Measurements from ENCODE around the gene CRX. TPM values are rescaled to one million over a fixed set of nuclear protein-coding genes. Genes with fewer than 3 reads are reported as not detected.

The CRX gene
- total RNA-seq, 1 experiment from 2014 or later = not detected

DNA sequence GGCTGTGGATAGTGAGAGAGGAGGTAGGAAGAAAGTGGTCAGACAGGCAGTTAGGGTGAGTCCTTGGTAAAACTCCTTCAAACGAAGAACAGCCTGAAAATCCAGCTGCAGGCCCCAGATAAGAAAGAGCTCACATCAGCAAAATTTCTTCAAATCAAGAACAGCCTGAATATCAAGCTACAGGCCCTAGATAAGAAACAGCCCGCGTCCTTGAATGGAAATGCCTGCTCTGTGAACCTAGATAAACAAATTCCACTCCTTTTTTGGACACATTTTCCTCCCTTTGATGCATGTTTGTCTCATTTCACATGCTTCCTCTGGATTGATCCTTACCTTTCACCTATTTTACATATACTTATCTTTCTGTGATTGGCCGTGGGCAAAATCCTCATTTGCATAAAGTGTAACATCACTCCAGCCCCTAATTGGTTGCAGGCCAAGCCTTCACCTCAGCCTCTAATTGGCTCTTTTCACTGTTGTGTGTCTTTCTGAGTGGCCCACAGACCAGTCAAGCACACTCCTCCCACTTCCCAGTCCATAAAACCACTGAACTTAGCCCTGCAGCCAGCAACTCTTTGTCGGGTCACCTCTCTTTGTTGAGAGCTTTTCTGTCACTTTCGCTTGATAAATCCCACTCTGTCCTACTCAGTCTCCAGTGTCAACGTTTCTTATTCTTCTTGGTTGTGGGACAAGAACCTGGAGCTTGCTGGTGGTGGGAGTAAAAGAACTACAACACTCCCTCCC is 70.4 kb downstream of the CRX start:
- POLR2A ChIA-PET (ENCODE audit: unreplicated experiment) = no interaction called here

More for the DNA sequence above, 70.4 kb downstream of the CRX start:
- Histone ChIP-seq H3K27ac (no peak overlapping the region), H3K9me2 (ENCODE audit: insufficient read depth) (no peaks in the 10 kb centered on the region), H3K4me1 (replicated peaks; ENCODE audit: insufficient read depth) (no peaks in the 10 kb centered on the region), H3K4me2 (no peak overlapping the region), H3F3A (ENCODE audit: insufficient read depth, low read depth) (no peaks in the 10 kb centered on the region; the same call in 1 of the 2 replicates), H3K4me3 (no peak overlapping the region), H3K9me3 (ENCODE audit: insufficient read depth, low read depth) (peaks cover 8% of the 10 kb centered on the region; the same call in 1 of the 2 replicates), H2AFZ (no peak overlapping the region), H4K20me1 (ENCODE audit: insufficient read depth) (no peaks in the 10 kb centered on the region), H3K79me2 (ENCODE audit: low read depth) (no peaks in the 10 kb centered on the region), H3K27me3 (ENCODE audit: insufficient read depth, low read depth) (peaks cover 62% of the 10 kb centered on the region), H3K36me3 (ENCODE audit: low read depth) (no peaks in the 10 kb centered on the region)
- CTCF ChIA-PET = interaction anchor here (0.6 kb wide), 1 partner anchor 137 kb away, joined by 4 read pairs; no protein-coding TSS in a partner anchor
- intact Hi-C loops (cut with micrococcal nuclease; ENCODE audit: unreplicated experiment) = no loop called here
- no TSS peak for BruUV-seq (replicated peaks)
- no peak for TF ChIP-seq EZH2 (IDR thresholded peaks at IDR 0.05; ENCODE audit: low read depth)
- TF ChIP-seq, protein P1, sequence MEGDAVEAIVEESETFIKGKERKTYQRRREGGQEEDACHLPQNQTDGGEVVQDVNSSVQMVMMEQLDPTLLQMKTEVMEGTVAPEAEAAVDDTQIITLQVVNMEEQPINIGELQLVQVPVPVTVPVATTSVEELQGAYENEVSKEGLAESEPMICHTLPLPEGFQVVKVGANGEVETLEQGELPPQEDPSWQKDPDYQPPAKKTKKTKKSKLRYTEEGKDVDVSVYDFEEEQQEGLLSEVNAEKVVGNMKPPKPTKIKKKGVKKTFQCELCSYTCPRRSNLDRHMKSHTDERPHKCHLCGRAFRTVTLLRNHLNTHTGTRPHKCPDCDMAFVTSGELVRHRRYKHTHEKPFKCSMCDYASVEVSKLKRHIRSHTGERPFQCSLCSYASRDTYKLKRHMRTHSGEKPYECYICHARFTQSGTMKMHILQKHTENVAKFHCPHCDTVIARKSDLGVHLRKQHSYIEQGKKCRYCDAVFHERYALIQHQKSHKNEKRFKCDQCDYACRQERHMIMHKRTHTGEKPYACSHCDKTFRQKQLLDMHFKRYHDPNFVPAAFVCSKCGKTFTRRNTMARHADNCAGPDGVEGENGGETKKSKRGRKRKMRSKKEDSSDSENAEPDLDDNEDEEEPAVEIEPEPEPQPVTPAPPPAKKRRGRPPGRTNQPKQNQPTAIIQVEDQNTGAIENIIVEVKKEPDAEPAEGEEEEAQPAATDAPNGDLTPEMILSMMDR (conservative IDR thresholded peaks at IDR 0.05) = no peak
- no peak for DNase-seq

Other genes starting within 250 kb of the CRX start
- gene ZNF541, start 248.8 kb upstream of the CRX start, total RNA-seq (2021) = not detected in 2 replicates
- 9.6 and 14.4 TPM in 2 replicates for gene BICRA, start 212.8 kb upstream of the CRX start, total RNA-seq (2021)
- gene EHD2, start 108.5 kb upstream of the CRX start, total RNA-seq (2021) = 25.6 and 36.6 TPM in 2 replicates
- 225 and 296 TPM in 2 replicates for gene NOP53, start 76.4 kb upstream of the CRX start, total RNA-seq (2021)
- 186 TPM in 2 replicates for gene SELENOW, start 43.2 kb upstream of the CRX start, total RNA-seq (2021)
- gene TPRX1, start 17.4 kb upstream of the CRX start, total RNA-seq (2021) = not detected in 2 replicates
- gene TPRX2, start 37.3 kb downstream of the CRX start, total RNA-seq (2021) = not detected in 2 replicates
- gene SULT2A1, start 64.4 kb downstream of the CRX start, total RNA-seq (2021) = not detected in 2 replicates
- not detected in 2 replicates for gene BSPH1, start 170.2 kb downstream of the CRX start, total RNA-seq (2021)
- gene ELSPBP1, start 172.7 kb downstream of the CRX start, total RNA-seq (2021) = not detected in 2 replicates
- gene CABP5, start 222.1 kb downstream of the CRX start, total RNA-seq (2021) = not detected in 2 replicates